Keratinocyte (primary cell): Measurements from ENCODE around the gene KCNJ9. TPM values are rescaled to one million over a fixed set of nuclear protein-coding genes. Genes with fewer than 3 reads are reported as not detected.

Experiments
- DNase-seq: peaks from one replicate; pipeline ENCODE4 v3.0.0-alpha.2; 2011; ENCODE audit warnings: low read depth, missing footprints, low spot score
- FAIRE-seq: peaks from 2 replicates; lab custom pipeline; 2011; peaks lifted over from hg19 to GRCh38; lab: Jason Lieb, UNC
- H2AFZ ChIP-seq: 2 replicates; pipeline ENCODE4 v1.6.0; 2012; ENCODE audit warnings: low read length, control low read depth, inconsistent platforms; ENCODE audit not compliant: control insufficient read depth
- H3K27ac ChIP-seq: 2 replicates; pipeline ENCODE4 v1.5.1; 2011; ENCODE audit warnings: low read length; ENCODE audit not compliant: control insufficient read depth, insufficient read depth
- H3K27me3 ChIP-seq: 3 replicates; pipeline ENCODE4 v1.6.0; 2011; ENCODE audit warnings: low read length; ENCODE audit not compliant: control insufficient read depth, insufficient read depth; ENCODE audit errors: extremely low read depth
- H3K36me3 ChIP-seq, 2 experiments: 2 replicates in 1 of 2; 3 replicates in 1 of 2; pipeline ENCODE4 v1.5.1; 2011; ENCODE audit warnings: low read length in 2 of 2, mild to moderate bottlenecking in 1 of 2; ENCODE audit not compliant: control insufficient read depth in 2 of 2, insufficient read depth in 2 of 2; ENCODE audit errors: extremely low read depth in 1 of 2
- H3K4me1 ChIP-seq: 3 replicates; pipeline ENCODE4 v1.5.1; 2011; ENCODE audit warnings: low read length; ENCODE audit not compliant: control insufficient read depth, insufficient read depth; ENCODE audit errors: extremely low read depth
- H3K4me2 ChIP-seq: 3 replicates; pipeline ENCODE4 v1.6.0; 2011; ENCODE audit warnings: low read depth, low read length; ENCODE audit not compliant: control insufficient read depth, insufficient read depth; ENCODE audit errors: extremely low read depth
- H3K4me3 ChIP-seq, 3 experiments: fragments of 200-600 bp in 1 of 3; sonication (generic) in 1 of 3; 2 replicates in 2 of 3; 3 replicates in 1 of 3; pipeline ENCODE4 v1.5.1; 2011 to 2016; ENCODE audit warnings: low read length in 3 of 3, mild to moderate bottlenecking in 3 of 3, control low read depth in 2 of 3, inconsistent platforms in 1 of 3, low read depth in 1 of 3, mixed read lengths in 1 of 3, mixed run types in 1 of 3, moderate library complexity in 1 of 3; ENCODE audit not compliant: control insufficient read depth in 2 of 3, insufficient read depth in 2 of 3; ENCODE audit errors: extremely low read depth in 1 of 3
- H3K79me2 ChIP-seq: 2 replicates; pipeline ENCODE4 v1.6.0; 2012; ENCODE audit warnings: low read length; ENCODE audit not compliant: control insufficient read depth, insufficient read depth
- H3K9ac ChIP-seq: 3 replicates; pipeline ENCODE4 v1.6.0; 2011; ENCODE audit warnings: low read length; ENCODE audit not compliant: control insufficient read depth, insufficient read depth; ENCODE audit errors: extremely low read depth
- H3K9me1 ChIP-seq: 3 replicates; pipeline ENCODE4 v1.6.0; 2011; ENCODE audit warnings: low read length; ENCODE audit not compliant: control insufficient read depth, insufficient read depth; ENCODE audit errors: extremely low read depth
- H3K9me3 ChIP-seq: 2 replicates; pipeline ENCODE4 v1.5.1; 2012; ENCODE audit warnings: low read depth, low read length; ENCODE audit not compliant: control insufficient read depth
- H4K20me1 ChIP-seq: 3 replicates; pipeline ENCODE4 v1.6.0; 2011; ENCODE audit warnings: low read length; ENCODE audit not compliant: control insufficient read depth, insufficient read depth; ENCODE audit errors: extremely low read depth
- CTCF ChIP-seq, 3 experiments: IDR thresholded peaks in 1 of 3; conservative IDR thresholded peaks in 1 of 3; optimal IDR thresholded peaks in 1 of 3; 2 replicates in 2 of 3; 3 replicates in 1 of 3; pipeline versions ENCODE3 to v1.5.1; 2011; ENCODE audit warnings: low read length in 3 of 3, mild to moderate bottlenecking in 3 of 3, moderate library complexity in 2 of 3, control low read depth in 1 of 3, inconsistent platforms in 1 of 3; ENCODE audit not compliant: insufficient read depth in 2 of 3; ENCODE audit errors: extremely low read depth in 1 of 3
- EZH2 ChIP-seq: IDR thresholded peaks from one replicate; pipeline ENCODE4 v1.6.1; 2012; ENCODE audit warnings: inconsistent platforms, mild to moderate bottlenecking, low read length, moderate library complexity
- dilution Hi-C: fragments of 300-500 bp; cut with MboI; formaldehyde crosslinking; loops from one replicate; pipeline ENCODE4 v1.7.0; 2020; ENCODE audit warnings: low sequenced_read_pairs; ENCODE audit not compliant: extremely low pct_ligation_motif_present
- polyA plus RNA-seq, 5 experiments: library from polyadenylated mRNA; depleted of rRNA in 3 of 5; stranded (reverse) in 3 of 5; stranded (forward) in 1 of 5; unstranded in 1 of 5; fragments of >200 nt; gene quantifications; 1 replicate in 1 of 5; 2 replicates in 3 of 5; 3 replicates in 1 of 5; pipeline versions ENCODE4 v1.2.1 to v1.2.3, GENCODE V29; 2011 to 2012; ENCODE audit warnings: missing spikeins in 2 of 5, low read depth in 1 of 5, low replicate concordance in 1 of 5

KCNJ9 gene
- polyA plus RNA-seq, 1 donor (not counting 4 experiments of a cell fraction or from before 2014, with no cell fraction given) = not detected

GRCh38 chr1:160047111-160047991 lies 34.0 kb upstream of the KCNJ9 start:
- Histone ChIP-seq H3K27ac (no peak overlapping the region), H3K36me3 (no peaks in the 10 kb centered on the region), H3K9ac (no peak overlapping the region), H3K27me3 (peaks cover 25% of the 10 kb centered on the region), H4K20me1 (no peaks in the 10 kb centered on the region), H3K4me3 (no peak overlapping the region), H3K9me1 (no peaks in the 10 kb centered on the region), H3K4me1 (no peaks in the 10 kb centered on the region), H3K9me3 (no peaks in the 10 kb centered on the region), H2AFZ (no peak overlapping the region), H3K4me2 (peak overlapping the region; percentile 51), H3K79me2 (no peaks in the 10 kb centered on the region)
- TF ChIP-seq CTCF (optimal IDR thresholded peaks at IDR 0.05 in 1 of 3, IDR thresholded peaks at IDR 0.05 in 1 of 3, conservative IDR thresholded peaks at IDR 0.05 in 1 of 3; ENCODE audit: extremely low read depth in 1 of 3, insufficient read depth in 2 of 3, low read length in 3 of 3) (no peak), EZH2 (no peak)
- dilution Hi-C loops = loop anchor here (25.0 kb wide), 1 partner anchor 260 kb away; the partner anchor contains the start of gene DUSP23
- no peak for FAIRE-seq
- no peak for DNase-seq

GRCh38 chr1:160048335-160048734 lies 33.0 kb upstream of the KCNJ9 start:
- H2AFZ ChIP-seq = no peak overlapping the region
- dilution Hi-C loops = loop anchor here (25.0 kb wide), 1 partner anchor 261 kb away; the partner anchor contains the start of gene DUSP23
- TF ChIP-seq CTCF (optimal IDR thresholded peaks at IDR 0.05 in 1 of 3, IDR thresholded peaks at IDR 0.05 in 1 of 3, conservative IDR thresholded peaks at IDR 0.05 in 1 of 3; ENCODE audit: extremely low read depth in 1 of 3, insufficient read depth in 2 of 3, low read length in 3 of 3) = no peak
- no peak for TF ChIP-seq EZH2
- H3K27ac ChIP-seq = no peak overlapping the region
- H3K36me3 ChIP-seq = no peaks in the 10 kb centered on the region
- FAIRE-seq (no peak), DNase-seq (no peak)
- H3K4me1 ChIP-seq = no peaks in the 10 kb centered on the region
- no peaks in the 10 kb centered on the region for H3K79me2 ChIP-seq
- peaks cover 31% of the 10 kb centered on the region for H3K27me3 ChIP-seq
- no peak overlapping the region for H3K9ac ChIP-seq
- no peaks in the 10 kb centered on the region for H3K9me1 ChIP-seq
- H3K4me3 ChIP-seq = no peak overlapping the region
- H4K20me1 ChIP-seq = no peaks in the 10 kb centered on the region
- no peak overlapping the region for H3K4me2 ChIP-seq
- no peaks in the 10 kb centered on the region for H3K9me3 ChIP-seq
